Measurements from ENCODE around the gene OR51Q1. TPM values are rescaled to one million over a fixed set of nuclear protein-coding genes. Genes with fewer than 3 reads are reported as not detected.

OR51Q1 gene
- total and polyA plus RNA-seq, 10 of the 15 experiments (the other 5 are each of a cell fraction or from before 2014, with no cell fraction given): not detected

- ChIA-PET RAD21 (ENCODE audit: unreplicated experiment) (no interaction called here), SMC1A (ENCODE audit: uncharacterized antibody, unreplicated experiment) (no interaction called here), POLR2A (no interaction called here), CTCF (no interaction called here)
- Histone ChIP-seq H3K4me2 (ENCODE audit: control insufficient read depth, insufficient read depth) (no peak within 1 kb of the TSS), H4K20me1 (ENCODE audit: control insufficient read depth, insufficient read depth) (no peaks in the 10 kb centered on the region), H3K27ac (ENCODE audit: control insufficient read depth, insufficient read depth) (no peak within 1 kb of the TSS), H3K4me3 (no peak within 1 kb of the TSS), H3K27me3 (replicated peaks in 1 of 2; ENCODE audit: control insufficient read depth in 2 of 2, insufficient read depth in 2 of 2, low read length in 1 of 2) (no peaks in the 10 kb centered on the region; a peak in 1 of 4 replicates), H2AFZ (ENCODE audit: control insufficient read depth, low read depth, low read length) (no peak within 1 kb of the TSS), H3K36me3 (ENCODE audit: control insufficient read depth in 2 of 2, insufficient read depth in 2 of 2, low read length in 1 of 2) (no peaks in the 10 kb centered on the region), H3K4me1 (ENCODE audit: control insufficient read depth, insufficient read depth, low read length) (no peaks in the 10 kb centered on the region), H3K9me3 (replicated peaks; ENCODE audit: control insufficient read depth, insufficient read depth, low read length) (no peaks in the 10 kb centered on the region), H3K9ac (ENCODE audit: control insufficient read depth, insufficient read depth, low read length) (no peak within 1 kb of the TSS), H3K79me2 (ENCODE audit: control insufficient read depth, insufficient read depth, low read length) (no peaks in the 10 kb centered on the region)
- DNase-seq (ENCODE audit: low read depth, low spot score) (no peak), FAIRE-seq (no peak), ATAC-seq (no peak)
- 0% methylated on average over 2 of the region's 2 CpGs for WGBS (ENCODE audit: insufficient coverage, insufficient replicate concordance, low lambda C conversion rate, missing lambda C conversion rate)
- in situ Hi-C loops (cut with MboI) (loop anchor here (5.0 kb wide), 1 partner anchor 49 kb away; no protein-coding TSS in a partner anchor), intact Hi-C loops (cut with micrococcal nuclease; ENCODE audit: unreplicated experiment) (no loop called here)
- BruUV-seq (replicated peaks): no TSS peak
- TF ChIP-seq NFIC (IDR thresholded peaks at IDR 0.05; ENCODE audit: low read depth, low read length): no peak
- no peak for TF ChIP-seq BMI1 (IDR thresholded peaks at IDR 0.05; ENCODE audit: borderline replicate concordance)
- TF ChIP-seq SUZ12 (IDR thresholded peaks at IDR 0.05; ENCODE audit: unreplicated experiment): no peak
Observed at GRCh38 chr11:5441414-5441813, 19.5 kb downstream of the OR51Q1 start, which contains the start of gene OR51I1. TSS of gene OR51I1 (minus strand) at chr11:5441514. CDS start at chr11:5441514, 0 bp downstream.

- Histone ChIP-seq H3K9ac (ENCODE audit: control insufficient read depth, insufficient read depth, low read length) (no peak overlapping the region), H3K4me2 (ENCODE audit: control insufficient read depth, insufficient read depth) (no peak overlapping the region), H3K27ac (ENCODE audit: control insufficient read depth, insufficient read depth) (no peak overlapping the region), H2AFZ (ENCODE audit: control insufficient read depth, low read depth, low read length) (no peak overlapping the region), H3K36me3 (ENCODE audit: control insufficient read depth in 2 of 2, insufficient read depth in 2 of 2, low read length in 1 of 2) (no peaks in the 10 kb centered on the region), H3K9me3 (replicated peaks; ENCODE audit: control insufficient read depth, insufficient read depth, low read length) (no peaks in the 10 kb centered on the region), H4K20me1 (ENCODE audit: control insufficient read depth, insufficient read depth) (no peaks in the 10 kb centered on the region), H3K79me2 (ENCODE audit: control insufficient read depth, insufficient read depth, low read length) (no peaks in the 10 kb centered on the region), H3K4me3 (no peak overlapping the region), H3K27me3 (replicated peaks in 1 of 2; ENCODE audit: control insufficient read depth in 2 of 2, insufficient read depth in 2 of 2, low read length in 1 of 2) (no peaks in the 10 kb centered on the region; a peak in 1 of 4 replicates), H3K4me1 (ENCODE audit: control insufficient read depth, insufficient read depth, low read length) (no peaks in the 10 kb centered on the region)
- FAIRE-seq: no peak
- ATAC-seq: no peak
- DNase-seq (ENCODE audit: low read depth, low spot score): no peak
- in situ Hi-C loops (cut with MboI): loop anchor here (5.0 kb wide), 1 partner anchor 52 kb away; no protein-coding TSS in a partner anchor
- no TSS peak for BruUV-seq (replicated peaks)
- WGBS (ENCODE audit: insufficient coverage, insufficient replicate concordance, low lambda C conversion rate, missing lambda C conversion rate): 3% methylated on average over 2 of the region's 2 CpGs
- ChIA-PET POLR2A (no interaction called here), CTCF (no interaction called here), SMC1A (ENCODE audit: uncharacterized antibody, unreplicated experiment) (no interaction called here), RAD21 (ENCODE audit: unreplicated experiment) (no interaction called here)
- intact Hi-C loops (cut with micrococcal nuclease; ENCODE audit: unreplicated experiment): no loop called here
- TF ChIP-seq IKZF2 (IDR thresholded peaks at IDR 0.05): no peak
- no peak for TF ChIP-seq YY1 (IDR thresholded peaks at IDR 0.05; ENCODE audit: low read depth, low read length)
- no peak for TF ChIP-seq ZBTB33 (IDR thresholded peaks at IDR 0.05)
- no peak for TF ChIP-seq PAX5 (IDR thresholded peaks at IDR 0.05; ENCODE audit: borderline replicate concordance, low read depth, low read length)
- TF ChIP-seq ZNF217 (IDR thresholded peaks at IDR 0.05): no peak
- TF ChIP-seq SMAD1 (IDR thresholded peaks at IDR 0.05; ENCODE audit: low read depth, partially characterized antibody): no peak
- TF ChIP-seq POLR2A (IDR thresholded peaks at IDR 0.05; ENCODE audit: low read depth, low read length): no peak
- TF ChIP-seq ZNF687 (IDR thresholded peaks at IDR 0.05): no peak
- no peak for TF ChIP-seq POLR2AphosphoS2 (IDR thresholded peaks at IDR 0.05; ENCODE audit: low read depth, low read length)
Observed at GRCh38 chr11:5443835-5444393, 22.0 kb downstream of the OR51Q1 start.

Data from GM12878 (cell line).